Upper lobe of right lung (tissue), 1 donor: ENCODE data around the gene CAPN9. TPM values are rescaled to one million over a fixed set of nuclear protein-coding genes. Genes with fewer than 3 reads are reported as not detected.

Experiments used
- ATAC-seq: fragments of 200-7000 bp; cut with Tn5 transposase; one replicate; pipeline ENCODE4 v1.9.1; 2020; ENCODE audit warnings: mild to moderate bottlenecking, moderate library complexity
- DNase-seq: peaks from one replicate; pipeline ENCODE4 v3.0.0-alpha.2; 2020
- H3K27ac ChIP-seq: fragments of 200-600 bp; one replicate; pipeline ENCODE4 v1.8.0; 2022
- H3K27me3 ChIP-seq: fragments of 200-600 bp; one replicate; pipeline ENCODE4 v1.8.0; 2022; ENCODE audit warnings: mild to moderate bottlenecking
- H3K36me3 ChIP-seq: fragments of 200-600 bp; one replicate; pipeline ENCODE4 v1.8.0; 2022
- H3K4me1 ChIP-seq: fragments of 200-600 bp; one replicate; pipeline ENCODE4 v1.8.0; 2022
- H3K4me3 ChIP-seq: fragments of 200-600 bp; one replicate; pipeline ENCODE4 v1.8.0; 2022; ENCODE audit warnings: mild to moderate bottlenecking
- H3K9me3 ChIP-seq: fragments of 200-600 bp; one replicate; pipeline ENCODE4 v1.8.0; 2022
- CTCF ChIP-seq: fragments of 200-600 bp; IDR thresholded peaks from one replicate; pipeline ENCODE4 v1.8.0; 2022; ENCODE audit warnings: antibody characterized with exemption
- intact Hi-C: fragments of 100-400 bp; cut with DNase I; formaldehyde crosslinking; loops from one replicate; pipeline ENCODE4 v1.11.0; 2022
- total RNA-seq: library from RNA; stranded (reverse); fragmentation: NEBNext Ultra II Directional; extraction: Animal tissue kit (Norgen Biotek cat#: 25700); gene quantifications from one replicate; pipeline ENCODE4 v1.2.1, GENCODE V29; 2021
- donor health status: DM: no; HTN: yes; CAD: no; lungs with severe emphysema.

CAPN9 gene
- total RNA-seq, 1 donor from 2014 or later, result 21.8 TPM

DNA sequence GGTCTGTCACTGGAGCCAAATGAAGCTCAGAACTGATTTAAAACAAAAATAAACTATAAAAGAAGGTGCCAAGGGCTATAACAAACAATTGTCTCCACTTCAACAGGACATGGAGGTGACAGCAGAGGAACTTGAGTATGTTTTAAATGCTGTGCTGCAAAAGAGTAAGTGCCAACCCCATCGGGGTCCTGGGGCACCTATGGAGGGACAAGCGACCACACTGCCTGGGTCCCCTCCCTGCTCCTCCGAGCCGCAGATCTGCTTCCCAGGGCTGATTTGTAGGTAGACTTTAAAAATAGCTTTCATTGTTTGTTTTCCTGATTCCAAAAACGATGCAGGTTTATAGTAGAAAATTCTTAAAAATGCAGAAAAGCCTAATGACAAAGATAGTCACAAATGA lies 42.8 kb downstream of the CAPN9 start:
- TF ChIP-seq CTCF, result no peak
- ATAC-seq, result no peak
- DNase-seq, result no peak
- Histone ChIP-seq H3K27ac (no peak overlapping the region), H3K4me1 (no peaks in the 10 kb centered on the region), H3K4me3 (no peak overlapping the region), H3K36me3 (no peaks in the 10 kb centered on the region), H3K27me3 (no peaks in the 10 kb centered on the region), H3K9me3 (no peaks in the 10 kb centered on the region)
- intact Hi-C loops, result loop anchor here (10.0 kb wide), 1 partner anchor 425 kb away; no protein-coding TSS in a partner anchor

GRCh38 chr1:230791986-230792564 lies 44.9 kb downstream of the CAPN9 start:
- H3K36me3 ChIP-seq, result no peaks in the 10 kb centered on the region
- ATAC-seq (no peak), DNase-seq (no peak)
- no peak overlapping the region for H3K27ac ChIP-seq
- no peak overlapping the region for H3K4me3 ChIP-seq
- no peaks in the 10 kb centered on the region for H3K9me3 ChIP-seq
- no peaks in the 10 kb centered on the region for H3K27me3 ChIP-seq
- H3K4me1 ChIP-seq, result no peaks in the 10 kb centered on the region
- no peak for TF ChIP-seq CTCF
- intact Hi-C loops, result loop anchor here (10.0 kb wide), 1 partner anchor 423 kb away; no protein-coding TSS in a partner anchor

GRCh38 chr1:230792691-230793462 lies 45.7 kb downstream of the CAPN9 start:
- ATAC-seq (no peak), DNase-seq (no peak)
- intact Hi-C loops, result loop anchor here (10.0 kb wide), 1 partner anchor 422 kb away; no protein-coding TSS in a partner anchor
- Histone ChIP-seq H3K36me3 (no peaks in the 10 kb centered on the region), H3K9me3 (no peaks in the 10 kb centered on the region), H3K4me1 (no peaks in the 10 kb centered on the region), H3K27me3 (no peaks in the 10 kb centered on the region), H3K27ac (no peak overlapping the region), H3K4me3 (no peak overlapping the region)
- no peak for TF ChIP-seq CTCF

GRCh38 chr1:230793463-230793745 lies 46.2 kb downstream of the CAPN9 start:
- Histone ChIP-seq H3K9me3 (no peaks in the 10 kb centered on the region), H3K27me3 (no peaks in the 10 kb centered on the region), H3K27ac (no peak overlapping the region), H3K36me3 (no peaks in the 10 kb centered on the region), H3K4me3 (no peak overlapping the region), H3K4me1 (no peaks in the 10 kb centered on the region)
- ATAC-seq (no peak), DNase-seq (no peak)
- no peak for TF ChIP-seq CTCF
- intact Hi-C loops, result loop anchor here (10.0 kb wide), 1 partner anchor 421 kb away; no protein-coding TSS in a partner anchor

GRCh38 chr1:230794431-230794830 lies 47.2 kb downstream of the CAPN9 start:
- Histone ChIP-seq H3K27ac (no peak overlapping the region), H3K9me3 (no peaks in the 10 kb centered on the region), H3K36me3 (no peaks in the 10 kb centered on the region), H3K4me1 (no peaks in the 10 kb centered on the region), H3K27me3 (no peaks in the 10 kb centered on the region), H3K4me3 (no peak overlapping the region)
- no peak for TF ChIP-seq CTCF
- ATAC-seq, result no peak
- intact Hi-C loops, result loop anchor here (10.0 kb wide), 1 partner anchor 420 kb away; no protein-coding TSS in a partner anchor
- DNase-seq, result no peak
